Thyroid gland (tissue), 4 donors: ENCODE measurements around the gene SLIT2. TPM values are rescaled to one million over a fixed set of nuclear protein-coding genes. Genes with fewer than 3 reads are reported as not detected.

Experiments
- DNase-seq, 2 donors: peaks; one replicate each; pipeline ENCODE4 v3.0.0-alpha.2; 2019
- H3K27ac ChIP-seq, 3 donors: fragments of 200-600 bp; sonication (generic); 1 replicate in 2 of 3; 2 replicates in 1 of 3; pipeline ENCODE4 v1.5.1; 2016 to 2019; ENCODE audit warnings: mild to moderate bottlenecking in 1 of 3, moderate library complexity in 1 of 3
- H3K27me3 ChIP-seq: fragments of 200-600 bp; sonication (generic); one replicate; pipeline ENCODE4 v1.5.1; 2019
- H3K36me3 ChIP-seq, 2 donors: fragments of 200-600 bp; sonication (generic); one replicate each; pipeline ENCODE4 v1.5.1; 2016 to 2019
- H3K4me1 ChIP-seq, 2 donors: fragments of 200-600 bp; sonication (generic); one replicate each; pipeline ENCODE4 v1.5.1; 2017 to 2019
- H3K4me3 ChIP-seq, 3 donors: fragments of 200-600 bp; sonication (generic); replicated peaks in 1 of 3; 1 replicate in 2 of 3; 2 replicates in 1 of 3; pipeline ENCODE4 v1.5.1; 2016; ENCODE audit warnings: mild to moderate bottlenecking in 1 of 3
- H3K9me3 ChIP-seq: fragments of 200-600 bp; sonication (generic); one replicate; pipeline ENCODE4 v1.5.1; 2017
- CTCF ChIP-seq, 6 experiments: fragments of 200-600 bp in 3 of 6; fragments of 450-650 bp in 3 of 6; sonication (generic) in 3 of 6; IDR thresholded peaks; one replicate each; pipeline ENCODE4 v1.5.1; 2016 to 2019; ENCODE audit warnings: antibody characterized with exemption in 6 of 6, mild to moderate bottlenecking in 2 of 6, inconsistent platforms in 1 of 6, moderate library complexity in 1 of 6
- POLR2A ChIP-seq, 2 donors: fragments of 450-650 bp; IDR thresholded peaks; one replicate each; pipeline ENCODE4 v1.6.1; 2017; ENCODE audit warnings: antibody characterized with exemption in 2 of 2, mild to moderate bottlenecking in 2 of 2, moderate library complexity in 1 of 2
- WGBS, 2 donors: methylation state at CpG; one replicate each; pipeline ENCODE4 v1.1.5; 2017; 5-methylcytosine and 5-hydroxymethylcytosine counted together
- intact Hi-C: fragments of 100-400 bp; cut with DNase I; formaldehyde crosslinking; loops from one replicate; pipeline ENCODE4 v1.15.1; 2023
- total RNA-seq, 4 donors: library from RNA; depleted of rRNA; stranded (reverse); fragments of >200 nt; gene quantifications; one replicate each; pipeline ENCODE4 v1.2.3, GENCODE V29; 2016

SLIT2 gene
- total RNA-seq, 4 donors from 2014 or later: 13.7 to 23.9 (median 17.1) TPM

- TF ChIP-seq CTCF (IDR thresholded peaks at IDR 0.05) (no peak), POLR2A (IDR thresholded peaks at IDR 0.05) (no peak)
- 74 to 80% methylated on average over 1 of the region's 1 CpG for WGBS, 2 donors
- H3K27ac ChIP-seq: no peak overlapping the region
- H3K27me3 ChIP-seq: no peaks in the 10 kb centered on the region
- no peak for DNase-seq
- intact Hi-C loops: no loop called here
- H3K4me1 ChIP-seq: no peaks in the 10 kb centered on the region
- H3K4me3 ChIP-seq: no peak overlapping the region
- no peaks in the 10 kb centered on the region for H3K36me3 ChIP-seq
- H3K9me3 ChIP-seq: no peaks in the 10 kb centered on the region
Observed at GRCh38 chr4:20269320-20269719, 17.6 kb downstream of the SLIT2 start.

GRCh38 chr4:20271950-20272349 is 20.2 kb downstream of the SLIT2 start:
- TF ChIP-seq POLR2A (IDR thresholded peaks at IDR 0.05) (no peak), CTCF (IDR thresholded peaks at IDR 0.05) (no peak)
- DNase-seq: no peak
- Histone ChIP-seq H3K9me3 (no peaks in the 10 kb centered on the region), H3K4me3 (no peak overlapping the region), H3K4me1 (no peaks in the 10 kb centered on the region), H3K27me3 (no peaks in the 10 kb centered on the region), H3K36me3 (no peaks in the 10 kb centered on the region), H3K27ac (no peak overlapping the region)
- intact Hi-C loops: no loop called here
- 73 to 76% methylated on average over 3 of the region's 3 CpGs for WGBS, 2 donors

- TF ChIP-seq POLR2A (IDR thresholded peaks at IDR 0.05) (no peak), CTCF (IDR thresholded peaks at IDR 0.05) (no peak)
- intact Hi-C loops: no loop called here
- no peaks in the 10 kb centered on the region for H3K27me3 ChIP-seq
- no peak for DNase-seq
- no peaks in the 10 kb centered on the region for H3K36me3 ChIP-seq
- no peaks in the 10 kb centered on the region for H3K9me3 ChIP-seq
- H3K27ac ChIP-seq: no peak overlapping the region
- WGBS, 2 donors: 80 to 87% methylated on average over 4 of the region's 4 CpGs
- H3K4me1 ChIP-seq: no peaks in the 10 kb centered on the region
- H3K4me3 ChIP-seq: no peak overlapping the region
Observed at GRCh38 chr4:20272411-20272872, 20.7 kb downstream of the SLIT2 start.

- H3K4me1 ChIP-seq: no peaks in the 10 kb centered on the region
- no peaks in the 10 kb centered on the region for H3K36me3 ChIP-seq
- TF ChIP-seq POLR2A (IDR thresholded peaks at IDR 0.05): no peak
- TF ChIP-seq CTCF (IDR thresholded peaks at IDR 0.05): no peak
- intact Hi-C loops: no loop called here
- no peak overlapping the region for H3K4me3 ChIP-seq
- no peaks in the 10 kb centered on the region for H3K9me3 ChIP-seq
- 88 to 90% methylated on average over 11 of the region's 11 CpGs for WGBS, 2 donors
- no peaks in the 10 kb centered on the region for H3K27me3 ChIP-seq
- no peak overlapping the region for H3K27ac ChIP-seq
- no peak for DNase-seq
Observed at GRCh38 chr4:20273793-20274192, 22.1 kb downstream of the SLIT2 start.

GRCh38 chr4:20276848-20277247 is 25.1 kb downstream of the SLIT2 start:
- WGBS, 2 donors: 74 to 76% methylated on average over 5 of the region's 5 CpGs
- Histone ChIP-seq H3K36me3 (no peaks in the 10 kb centered on the region), H3K4me1 (no peaks in the 10 kb centered on the region), H3K27ac (no peak overlapping the region), H3K9me3 (no peaks in the 10 kb centered on the region), H3K27me3 (no peaks in the 10 kb centered on the region), H3K4me3 (no peak overlapping the region)
- TF ChIP-seq POLR2A (IDR thresholded peaks at IDR 0.05) (no peak), CTCF (IDR thresholded peaks at IDR 0.05) (no peak)
- intact Hi-C loops: no loop called here
- DNase-seq: no peak
